ENCODE measurements around the gene DAG1.

DNA sequence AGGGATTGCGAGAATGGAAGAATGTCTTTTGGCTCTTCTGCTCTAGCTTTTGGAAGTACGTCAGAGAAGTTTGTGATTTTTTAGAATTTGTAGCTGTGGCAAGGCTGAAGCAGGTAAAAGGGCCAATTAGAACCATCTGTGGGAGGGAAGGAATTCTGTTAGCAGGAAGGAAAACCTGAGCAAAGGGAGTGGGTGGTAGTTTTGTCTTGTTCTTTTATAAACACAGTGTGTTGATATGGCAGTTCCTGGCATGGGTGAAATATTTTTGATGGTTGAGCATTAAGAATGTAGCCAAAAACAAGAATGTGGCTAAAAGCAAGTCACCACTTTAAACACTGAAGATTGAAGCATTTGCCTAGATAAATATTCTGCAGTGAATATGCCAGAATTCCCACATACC lies 23.8 kb downstream of the DAG1 start:
- TF ChIP-seq CTCF (conservative IDR thresholded peaks at IDR 0.05; ENCODE audit: low read depth, low read length), result no peak
- TF ChIP-seq EZH2 (IDR thresholded peaks at IDR 0.05; ENCODE audit: borderline replicate concordance, low read depth, low read length, poor library complexity, severe bottlenecking), result no peak
